Measurements from ENCODE around the gene SNX14. TPM values are rescaled to one million over a fixed set of nuclear protein-coding genes. Genes with fewer than 3 reads are reported as not detected.
A peak's percentile ranks its signal among the peaks of the same experiment; 100 is the strongest.
"Not testable (repeated sequence)": the region's sequence is repeated elsewhere in the genome, so short reads cannot be mapped to it uniquely, and the experiment has no call there.

SNX14 gene
- total RNA-seq, 1 experiment from 2014 or later, result 30.6 TPM

DNA sequence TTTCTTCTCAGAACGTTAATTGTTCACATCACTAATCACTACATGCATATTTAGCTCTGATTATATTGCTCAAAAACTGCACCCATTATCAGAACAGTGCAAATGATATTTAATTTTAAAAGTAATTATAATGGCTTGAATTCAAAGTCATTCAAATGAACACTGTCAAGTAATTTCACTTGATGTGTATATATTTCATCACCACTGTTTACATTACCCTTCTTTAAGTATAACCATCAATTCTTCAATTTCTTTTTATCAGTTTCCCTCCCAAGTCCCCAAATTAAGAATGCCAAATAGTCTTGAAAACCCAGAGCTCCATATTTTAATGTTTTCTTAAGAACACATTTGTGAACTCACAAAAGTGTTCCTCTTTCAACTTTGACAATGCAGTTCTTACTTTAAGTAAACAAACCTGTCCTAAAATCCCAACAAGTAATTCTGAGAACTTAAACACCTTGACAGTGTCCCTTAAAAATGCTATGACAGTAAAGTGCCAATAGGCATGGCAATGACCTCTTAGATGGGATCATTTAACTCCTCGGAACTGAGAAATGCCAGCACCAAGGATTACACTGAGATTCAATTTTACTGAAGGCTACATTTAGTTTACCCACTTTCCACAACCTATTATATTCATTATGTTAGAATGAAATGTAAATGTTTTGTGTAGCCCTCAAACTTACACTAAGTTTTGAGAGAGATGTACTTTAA, 16.7 kb upstream of the SNX14 start:
- no peak for DNase-seq
- Histone ChIP-seq H3K4me3 (ENCODE audit: insufficient read depth, low read depth, low read length) (no peak overlapping the region), H3K36me3 (replicated peaks; ENCODE audit: control insufficient read depth, insufficient read depth, low read length) (peaks cover 24% of the 10 kb centered on the region), H3K27me3 (ENCODE audit: control insufficient read depth, insufficient read depth, low read length) (no peaks in the 10 kb centered on the region)

DNA sequence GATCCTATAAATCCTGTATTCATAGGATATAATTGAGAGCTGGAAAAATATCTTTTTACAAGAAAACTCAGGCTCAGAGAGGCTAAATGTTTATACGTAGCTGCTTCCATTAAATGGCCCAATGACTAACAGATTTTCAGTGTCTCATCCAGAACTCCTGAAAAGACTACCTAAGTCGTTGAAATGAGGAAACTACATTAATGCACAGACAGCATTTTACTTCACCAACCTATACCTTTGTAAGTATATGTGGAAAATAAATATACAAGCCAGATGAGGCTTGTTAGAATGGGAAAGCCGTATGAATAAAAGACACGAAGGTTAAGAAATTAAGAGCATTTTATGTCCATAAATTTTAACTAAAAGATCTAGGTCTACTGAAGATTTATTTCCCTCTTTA, 8.4 kb upstream of the SNX14 start:
- DNase-seq, result no peak
- H3K36me3 ChIP-seq (replicated peaks; ENCODE audit: control insufficient read depth, insufficient read depth, low read length), result no peaks in the 10 kb centered on the region
- no peak overlapping the region for H3K4me3 ChIP-seq (ENCODE audit: insufficient read depth, low read depth, low read length)
- H3K27me3 ChIP-seq (ENCODE audit: control insufficient read depth, insufficient read depth, low read length), result no peaks in the 10 kb centered on the region

DNA sequence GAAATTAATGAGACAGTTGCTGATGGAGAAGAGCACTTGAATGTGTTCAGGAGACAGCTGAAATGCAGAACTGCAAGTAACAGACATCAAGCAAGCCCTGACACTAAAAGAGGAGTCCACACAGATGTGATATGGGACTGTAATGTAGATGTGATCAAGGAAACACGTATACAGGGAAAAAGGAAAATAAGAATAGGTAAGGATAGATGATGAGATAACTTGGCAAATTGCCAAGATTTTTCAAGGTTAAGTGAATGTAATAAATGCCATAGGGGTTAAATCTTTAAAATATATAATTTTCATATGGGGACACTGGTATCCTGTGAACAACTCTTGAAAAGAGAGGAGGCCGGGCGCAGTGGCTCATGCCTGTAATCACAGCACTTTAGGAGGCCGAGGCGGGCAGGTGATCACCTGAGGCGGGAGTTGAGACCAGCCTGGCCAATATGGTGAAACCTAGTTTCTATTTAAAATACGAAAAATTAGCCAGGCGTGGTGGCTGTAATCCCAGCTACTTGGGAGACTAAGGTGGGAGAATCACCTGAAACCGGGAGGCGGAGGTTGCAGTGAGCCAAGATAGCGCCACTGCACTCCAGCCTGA, 7.2 kb upstream of the SNX14 start:
- DNase-seq, result no peak
- H3K36me3 ChIP-seq (replicated peaks; ENCODE audit: control insufficient read depth, insufficient read depth, low read length), result no peaks in the 10 kb centered on the region
- H3K27me3 ChIP-seq (ENCODE audit: control insufficient read depth, insufficient read depth, low read length), result no peaks in the 10 kb centered on the region; the same call in 1 of the 2 replicates
- H3K4me3 ChIP-seq (ENCODE audit: insufficient read depth, low read depth, low read length), result no peak overlapping the region

DNA sequence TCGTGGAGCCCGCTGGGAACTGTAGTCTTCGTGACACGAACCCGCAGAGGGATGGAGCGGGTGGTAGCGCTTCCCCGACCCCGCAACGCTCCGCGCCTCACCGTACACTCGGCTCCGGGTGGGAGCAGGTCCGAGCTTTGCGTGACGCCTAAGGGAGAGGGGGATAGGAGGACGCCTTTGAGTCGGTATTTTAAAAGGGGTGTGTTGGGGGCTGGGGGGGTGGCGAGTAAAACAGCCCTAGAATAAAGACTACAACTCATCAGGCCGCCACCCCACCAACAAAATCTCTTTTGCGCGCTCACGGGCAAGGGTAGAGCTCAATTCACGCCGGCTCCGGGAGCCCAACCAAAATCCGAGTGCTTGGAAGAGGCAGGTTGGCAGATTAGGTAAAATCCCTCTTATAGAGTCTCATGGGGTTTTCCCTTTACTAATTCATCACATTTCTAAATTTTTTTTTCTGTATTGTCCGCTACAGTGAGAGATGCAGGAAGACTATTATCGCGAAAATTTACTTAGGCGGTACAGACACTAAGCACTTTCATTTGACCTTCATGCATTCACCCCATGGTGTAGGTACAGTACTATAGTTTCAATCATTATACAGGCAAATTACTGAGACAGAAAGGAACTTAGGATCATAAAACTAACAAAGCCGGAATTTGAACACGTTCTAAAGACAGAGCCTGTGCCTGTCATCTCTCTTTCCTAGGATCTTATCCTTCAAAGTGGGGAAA, 706 bp upstream of the SNX14 start:
- no peak for DNase-seq
- H3K36me3 ChIP-seq (replicated peaks; ENCODE audit: control insufficient read depth, insufficient read depth, low read length), result no peaks in the 10 kb centered on the region
- no peaks in the 10 kb centered on the region; the same call in 1 of the 2 replicates for H3K27me3 ChIP-seq (ENCODE audit: control insufficient read depth, insufficient read depth, low read length)
- H3K4me3 ChIP-seq (ENCODE audit: insufficient read depth, low read depth, low read length), result peak overlapping the region; percentile 87

DNA sequence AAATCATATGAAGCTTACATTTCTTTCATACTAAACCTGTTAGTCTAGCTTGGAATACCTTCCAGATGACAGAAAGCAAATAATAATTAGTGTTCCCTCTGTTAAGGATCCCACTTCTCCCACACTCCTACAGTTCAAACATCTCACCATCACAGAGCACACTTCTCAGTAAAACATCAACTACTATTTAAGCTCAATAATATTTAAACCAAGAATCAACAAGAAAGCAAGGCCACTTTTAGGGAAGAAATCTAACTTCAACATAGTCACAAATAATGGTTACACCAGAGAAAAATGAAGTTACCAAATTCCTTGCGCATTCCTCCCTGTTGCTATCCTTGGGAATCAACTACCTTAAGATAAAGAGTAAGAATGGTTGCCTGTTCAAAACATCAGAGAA, 1.6 kb downstream of the SNX14 start:
- Histone ChIP-seq H3K27me3 (ENCODE audit: control insufficient read depth, insufficient read depth, low read length) (no peaks in the 10 kb centered on the region; the same call in 1 of the 2 replicates), H3K4me3 (ENCODE audit: insufficient read depth, low read depth, low read length) (no peak overlapping the region), H3K36me3 (replicated peaks; ENCODE audit: control insufficient read depth, insufficient read depth, low read length) (no peaks in the 10 kb centered on the region)
- no peak for DNase-seq

DNA sequence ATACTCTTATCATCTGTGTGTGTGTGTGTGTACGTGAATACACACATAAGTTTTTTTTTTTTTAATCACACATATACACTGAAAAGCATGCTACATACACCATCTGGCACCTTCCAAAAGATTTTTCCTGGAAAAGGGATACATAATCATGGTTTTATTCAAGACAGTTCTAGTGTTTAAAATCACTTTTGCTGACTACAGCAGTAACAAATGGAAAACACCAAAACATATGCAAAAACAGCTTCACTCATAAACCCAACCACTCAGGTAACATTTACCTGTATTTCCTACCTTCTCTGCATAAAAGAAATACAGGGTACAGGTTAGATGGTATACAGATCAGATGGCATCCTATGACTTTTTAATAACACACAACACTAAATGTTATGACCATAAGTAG, 2.5 kb downstream of the SNX14 start:
- H3K4me3 ChIP-seq (ENCODE audit: insufficient read depth, low read depth, low read length), result no peak overlapping the region
- no peaks in the 10 kb centered on the region for H3K36me3 ChIP-seq (replicated peaks; ENCODE audit: control insufficient read depth, insufficient read depth, low read length)
- no peak for DNase-seq
- H3K27me3 ChIP-seq (ENCODE audit: control insufficient read depth, insufficient read depth, low read length), result no peaks in the 10 kb centered on the region

DNA sequence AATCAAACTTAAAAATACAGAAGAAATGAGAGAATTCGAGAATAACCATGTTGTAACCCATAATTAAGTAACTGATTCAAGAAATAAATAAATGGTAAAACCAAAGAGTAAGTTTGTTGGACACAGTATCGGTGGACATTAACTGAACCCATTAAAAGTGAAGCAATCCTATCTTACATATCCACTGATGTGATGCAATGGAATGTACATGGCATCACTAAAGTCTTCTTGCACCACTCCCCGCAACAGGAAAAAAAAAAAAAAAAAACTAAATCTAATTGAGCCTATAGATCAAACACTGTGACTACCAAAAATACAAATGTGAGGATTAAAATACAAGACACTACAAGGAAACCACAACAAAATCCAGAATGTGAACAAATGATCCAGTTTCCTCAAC, 7.9 kb downstream of the SNX14 start:
- Histone ChIP-seq H3K4me3 (ENCODE audit: insufficient read depth, low read depth, low read length) (no peak overlapping the region), H3K27me3 (ENCODE audit: control insufficient read depth, insufficient read depth, low read length) (no peaks in the 10 kb centered on the region), H3K36me3 (replicated peaks; ENCODE audit: control insufficient read depth, insufficient read depth, low read length) (no peaks in the 10 kb centered on the region)
- no peak for DNase-seq

DNA sequence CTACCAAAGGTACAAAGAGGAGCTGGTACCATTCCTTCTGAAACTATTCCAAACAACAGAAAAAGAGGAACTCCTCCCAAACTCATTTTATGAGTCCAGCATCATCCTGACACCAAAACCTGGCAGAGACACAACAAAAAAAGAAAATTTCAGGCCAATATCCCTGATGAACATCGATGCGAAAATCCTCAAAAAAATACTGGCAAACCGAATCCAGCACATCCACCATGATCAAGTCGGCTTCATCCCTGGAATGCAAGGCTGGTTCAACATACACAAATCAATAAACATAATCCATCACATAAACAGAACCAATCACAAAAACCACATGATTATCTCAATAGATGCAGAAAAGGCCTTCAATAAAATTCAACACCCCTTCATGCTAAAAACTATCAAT, 10.8 kb downstream of the SNX14 start:
- H3K27me3 ChIP-seq (ENCODE audit: control insufficient read depth, insufficient read depth, low read length); H3K36me3 ChIP-seq (replicated peaks; ENCODE audit: control insufficient read depth, insufficient read depth, low read length); DNase-seq; H3K4me3 ChIP-seq (ENCODE audit: insufficient read depth, low read depth, low read length): not testable (repeated sequence)

DNA sequence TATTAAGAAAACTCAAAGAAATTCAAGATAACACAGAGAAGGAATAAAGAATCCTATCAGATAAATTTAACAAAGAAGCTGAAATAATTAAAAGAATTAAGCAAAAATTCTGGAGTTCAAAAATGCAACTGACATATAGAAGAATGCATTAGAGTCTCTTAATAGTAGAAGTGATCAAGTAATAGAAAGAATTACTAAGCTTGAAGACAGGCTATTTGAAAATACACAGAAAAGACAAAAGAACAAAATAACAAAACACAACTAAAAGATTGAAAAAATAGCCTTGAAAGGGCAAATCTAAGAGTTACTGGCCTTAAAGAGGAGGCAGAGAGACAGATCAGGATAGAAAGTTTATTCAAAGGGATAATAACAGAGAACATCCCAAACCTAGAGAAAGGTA, 12.1 kb downstream of the SNX14 start:
- no peak overlapping the region for H3K4me3 ChIP-seq (ENCODE audit: insufficient read depth, low read depth, low read length)
- H3K36me3 ChIP-seq (replicated peaks; ENCODE audit: control insufficient read depth, insufficient read depth, low read length), result no peaks in the 10 kb centered on the region
- no peak for DNase-seq
- no peaks in the 10 kb centered on the region for H3K27me3 ChIP-seq (ENCODE audit: control insufficient read depth, insufficient read depth, low read length)

DNA sequence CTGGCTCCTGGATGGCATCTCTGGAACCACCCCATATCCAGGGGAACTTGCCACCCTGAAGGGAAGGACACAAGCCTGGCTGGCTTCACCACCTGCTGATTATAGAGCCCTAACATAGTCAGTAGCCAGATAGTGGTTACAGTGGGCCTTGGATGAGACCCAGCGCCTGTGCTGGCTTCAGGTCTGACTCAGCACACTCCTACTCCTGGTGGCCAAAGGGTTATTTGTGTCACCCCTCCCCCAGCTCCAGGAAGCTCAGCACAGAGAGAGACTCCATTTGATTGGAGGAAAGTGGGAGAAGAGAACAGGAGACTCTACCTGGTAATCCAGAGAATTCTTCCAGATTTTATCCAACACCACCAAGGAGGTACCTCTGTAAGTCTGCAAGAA, 12.8 kb downstream of the SNX14 start:
- no peak overlapping the region for H3K4me3 ChIP-seq (ENCODE audit: insufficient read depth, low read depth, low read length)
- H3K27me3 ChIP-seq (ENCODE audit: control insufficient read depth, insufficient read depth, low read length), result no peaks in the 10 kb centered on the region
- DNase-seq, result no peak
- no peaks in the 10 kb centered on the region for H3K36me3 ChIP-seq (replicated peaks; ENCODE audit: control insufficient read depth, insufficient read depth, low read length)

DNA sequence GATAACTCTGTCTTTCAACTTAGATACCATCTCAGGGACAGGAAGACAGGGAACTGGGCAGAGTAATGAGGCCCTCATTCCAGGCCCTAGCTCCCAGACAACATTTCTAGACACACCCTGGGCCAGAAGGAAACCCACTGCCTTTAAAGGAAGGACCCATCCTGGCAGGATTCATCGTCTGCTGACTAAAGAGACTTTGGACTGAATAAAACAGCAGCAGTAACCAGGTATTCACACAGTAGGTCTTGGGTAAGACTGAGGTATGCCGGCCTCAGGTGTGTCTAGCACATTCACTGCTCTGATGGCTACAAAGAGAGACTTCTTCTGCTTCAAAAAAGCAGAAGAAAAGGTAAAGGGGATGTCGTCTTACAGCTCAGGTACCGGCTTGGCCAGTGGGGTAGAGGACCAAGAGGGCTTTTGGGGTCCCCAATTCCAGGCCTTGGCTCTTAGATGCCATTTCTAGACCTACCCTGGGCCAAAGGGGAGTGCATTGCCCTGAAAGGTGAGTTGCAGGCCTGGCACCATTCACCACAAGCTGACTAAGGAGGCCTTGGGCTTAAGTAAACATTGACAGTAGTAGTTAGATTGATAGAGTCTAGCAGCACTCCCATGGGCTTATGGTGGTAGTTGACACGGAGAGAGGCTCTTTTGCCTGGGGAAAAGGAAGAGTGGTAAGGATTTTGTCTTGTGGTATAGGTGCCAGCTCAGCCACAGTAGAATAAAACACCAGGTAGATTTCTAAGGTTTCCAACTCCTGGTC, 13.4 kb downstream of the SNX14 start:
- Histone ChIP-seq H3K36me3 (replicated peaks; ENCODE audit: control insufficient read depth, insufficient read depth, low read length) (no peaks in the 10 kb centered on the region), H3K4me3 (ENCODE audit: insufficient read depth, low read depth, low read length) (no peak overlapping the region), H3K27me3 (ENCODE audit: control insufficient read depth, insufficient read depth, low read length) (no peaks in the 10 kb centered on the region)
- no peak for DNase-seq

DNA sequence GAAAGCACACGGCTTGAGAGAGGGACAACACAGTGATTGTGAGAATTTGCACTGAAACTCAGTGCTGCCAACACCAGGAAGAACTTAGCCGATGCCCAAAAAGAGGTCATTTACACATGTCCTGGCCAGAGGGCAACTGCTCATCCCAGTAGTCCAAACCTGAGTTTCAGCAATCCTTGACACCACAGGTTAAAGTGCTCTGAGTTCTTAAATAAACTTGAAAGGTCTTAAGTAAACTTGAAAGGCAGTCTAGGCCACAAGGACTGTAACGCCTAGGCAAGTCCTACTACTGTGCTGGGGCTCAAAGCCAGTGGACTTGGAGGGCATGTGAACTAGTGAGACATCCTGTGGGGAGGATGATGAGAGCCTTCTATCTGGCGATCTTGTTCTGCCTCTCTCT, 14.1 kb downstream of the SNX14 start:
- Histone ChIP-seq H3K27me3 (ENCODE audit: control insufficient read depth, insufficient read depth, low read length) (no peaks in the 10 kb centered on the region), H3K4me3 (ENCODE audit: insufficient read depth, low read depth, low read length) (no peak overlapping the region), H3K36me3 (replicated peaks; ENCODE audit: control insufficient read depth, insufficient read depth, low read length) (no peaks in the 10 kb centered on the region)
- no peak for DNase-seq

DNA sequence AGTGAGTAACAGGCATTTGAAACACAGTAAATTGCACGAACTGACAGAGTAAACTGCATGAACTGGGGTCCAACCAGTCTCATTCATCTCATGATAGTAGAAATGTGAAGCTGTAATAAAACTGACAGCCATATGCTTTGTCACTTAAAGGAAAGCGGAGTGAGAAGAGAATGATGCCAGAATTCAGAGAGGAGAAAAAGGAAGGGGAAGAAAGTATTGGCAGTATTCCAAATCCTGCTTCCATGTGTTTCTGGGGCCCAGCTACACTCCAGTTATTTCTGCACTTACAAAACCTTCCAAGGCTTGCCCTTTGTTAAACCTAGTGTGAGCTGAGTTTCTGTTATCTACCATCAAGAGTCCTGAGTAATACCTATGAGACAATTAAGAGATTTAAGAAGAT, 17.2 kb downstream of the SNX14 start:
- DNase-seq, result no peak
- Histone ChIP-seq H3K4me3 (ENCODE audit: insufficient read depth, low read depth, low read length) (no peak overlapping the region), H3K27me3 (ENCODE audit: control insufficient read depth, insufficient read depth, low read length) (no peaks in the 10 kb centered on the region), H3K36me3 (replicated peaks; ENCODE audit: control insufficient read depth, insufficient read depth, low read length) (no peaks in the 10 kb centered on the region)

DNA sequence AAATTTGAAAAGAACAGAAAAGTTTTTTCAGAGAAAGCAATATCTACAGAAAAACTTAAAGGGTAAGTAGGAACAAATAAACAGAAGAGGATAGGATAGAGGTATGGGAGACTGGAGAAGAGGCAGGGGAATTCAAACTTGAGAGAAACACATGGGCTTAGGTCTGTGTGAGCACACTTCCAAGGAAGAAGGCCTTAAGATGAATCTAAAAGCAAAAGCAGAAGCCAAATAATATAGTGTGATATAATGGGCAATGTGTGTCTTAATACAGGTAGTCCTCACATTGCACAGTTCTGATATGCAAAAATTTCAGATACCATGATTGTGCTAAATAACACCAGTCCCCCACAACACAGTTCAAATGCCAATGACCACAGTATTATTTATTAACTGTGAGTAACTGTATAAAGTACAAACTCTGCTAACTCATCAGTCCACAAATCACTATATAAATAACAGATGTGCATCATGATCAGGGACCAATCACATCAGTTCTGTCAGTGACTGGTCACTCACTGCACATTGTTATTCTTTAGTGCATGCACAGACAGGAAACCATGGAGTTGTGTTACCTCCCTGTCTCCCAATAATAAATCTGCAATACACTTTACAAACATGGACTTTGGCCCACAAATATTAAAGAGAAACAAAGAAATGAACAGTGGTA, 18.6 kb downstream of the SNX14 start:
- DNase-seq, result no peak
- Histone ChIP-seq H3K4me3 (ENCODE audit: insufficient read depth, low read depth, low read length) (no peak overlapping the region), H3K27me3 (ENCODE audit: control insufficient read depth, insufficient read depth, low read length) (no peaks in the 10 kb centered on the region), H3K36me3 (replicated peaks; ENCODE audit: control insufficient read depth, insufficient read depth, low read length) (no peaks in the 10 kb centered on the region)
